ENCODE results near the gene NRM.

NRM gene

GRCh38 chr6:30735668-30736314, 45.0 kb upstream of the NRM start:
- H3K4me3 ChIP-seq (ENCODE audit: insufficient read depth, low read length, poor library complexity, severe bottlenecking) = no peak overlapping the region
- H2AFZ ChIP-seq (ENCODE audit: low read depth, low read length, severe bottlenecking) = no peak overlapping the region
- peaks cover 15% of the 10 kb centered on the region; the same call in 1 of the 2 replicates for H3K36me3 ChIP-seq (ENCODE audit: low read length)
- no peak for TF ChIP-seq EZH2phosphoT487 (conservative IDR thresholded peaks at IDR 0.05; ENCODE audit: low read length)
- TF ChIP-seq, protein P1, sequence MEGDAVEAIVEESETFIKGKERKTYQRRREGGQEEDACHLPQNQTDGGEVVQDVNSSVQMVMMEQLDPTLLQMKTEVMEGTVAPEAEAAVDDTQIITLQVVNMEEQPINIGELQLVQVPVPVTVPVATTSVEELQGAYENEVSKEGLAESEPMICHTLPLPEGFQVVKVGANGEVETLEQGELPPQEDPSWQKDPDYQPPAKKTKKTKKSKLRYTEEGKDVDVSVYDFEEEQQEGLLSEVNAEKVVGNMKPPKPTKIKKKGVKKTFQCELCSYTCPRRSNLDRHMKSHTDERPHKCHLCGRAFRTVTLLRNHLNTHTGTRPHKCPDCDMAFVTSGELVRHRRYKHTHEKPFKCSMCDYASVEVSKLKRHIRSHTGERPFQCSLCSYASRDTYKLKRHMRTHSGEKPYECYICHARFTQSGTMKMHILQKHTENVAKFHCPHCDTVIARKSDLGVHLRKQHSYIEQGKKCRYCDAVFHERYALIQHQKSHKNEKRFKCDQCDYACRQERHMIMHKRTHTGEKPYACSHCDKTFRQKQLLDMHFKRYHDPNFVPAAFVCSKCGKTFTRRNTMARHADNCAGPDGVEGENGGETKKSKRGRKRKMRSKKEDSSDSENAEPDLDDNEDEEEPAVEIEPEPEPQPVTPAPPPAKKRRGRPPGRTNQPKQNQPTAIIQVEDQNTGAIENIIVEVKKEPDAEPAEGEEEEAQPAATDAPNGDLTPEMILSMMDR (IDR thresholded peaks at IDR 0.05; ENCODE audit: insufficient read depth, low read length, poor library complexity, severe bottlenecking) = no peak
- no peaks in the 10 kb centered on the region for H4K20me1 ChIP-seq (ENCODE audit: low read depth, low read length)
- H3K9ac ChIP-seq (ENCODE audit: low read length) = no peak overlapping the region
- H3K4me2 ChIP-seq (ENCODE audit: low read depth, low read length, poor library complexity, severe bottlenecking) = no peak overlapping the region
- no peaks in the 10 kb centered on the region for H3K27me3 ChIP-seq (ENCODE audit: low read length)
- H3K9me2 ChIP-seq (replicated peaks; ENCODE audit: insufficient read depth, low read length) = no peaks in the 10 kb centered on the region
- no peak overlapping the region for H3K27ac ChIP-seq (ENCODE audit: low read depth, low read length)
- H3F3A ChIP-seq (ENCODE audit: insufficient read depth) = 0 out of 2 replicates have a peak, but pooled peaks cover 17% of the 10 kb centered on the region
- H3K79me2 ChIP-seq (ENCODE audit: insufficient read depth, low read length) = no peaks in the 10 kb centered on the region; the same call in 1 of the 2 replicates
- H3K9me3 ChIP-seq (ENCODE audit: insufficient read depth, low read length) = no peaks in the 10 kb centered on the region

- H3K4me2 ChIP-seq (ENCODE audit: low read depth, low read length, poor library complexity, severe bottlenecking) = no peak overlapping the region
- no peaks in the 10 kb centered on the region for H4K20me1 ChIP-seq (ENCODE audit: low read depth, low read length)
- H3F3A ChIP-seq (ENCODE audit: insufficient read depth) = peaks cover 30% of the 10 kb centered on the region
- H3K9ac ChIP-seq (ENCODE audit: low read length) = no peak overlapping the region
- TF ChIP-seq, protein P1 (IDR thresholded peaks at IDR 0.05; ENCODE audit: insufficient read depth, low read length, poor library complexity, severe bottlenecking) = no peak
- no peak for TF ChIP-seq EZH2phosphoT487 (conservative IDR thresholded peaks at IDR 0.05; ENCODE audit: low read length)
- no peaks in the 10 kb centered on the region for H3K9me3 ChIP-seq (ENCODE audit: insufficient read depth, low read length)
- H3K9me2 ChIP-seq (replicated peaks; ENCODE audit: insufficient read depth, low read length) = no peaks in the 10 kb centered on the region
- no peaks in the 10 kb centered on the region for H3K27me3 ChIP-seq (ENCODE audit: low read length)
- no peaks in the 10 kb centered on the region for H3K79me2 ChIP-seq (ENCODE audit: insufficient read depth, low read length)
- H3K36me3 ChIP-seq (ENCODE audit: low read length) = 0 out of 2 replicates have a peak, but pooled peaks cover 5% of the 10 kb centered on the region
- H2AFZ ChIP-seq (ENCODE audit: low read depth, low read length, severe bottlenecking) = no peak overlapping the region
- H3K4me3 ChIP-seq (ENCODE audit: insufficient read depth, low read length, poor library complexity, severe bottlenecking) = no peak overlapping the region
- no peak overlapping the region for H3K27ac ChIP-seq (ENCODE audit: low read depth, low read length)
These were observed 41.6 kb upstream of the NRM start for GRCh38 chr6:30732237-30732943.

DNA sequence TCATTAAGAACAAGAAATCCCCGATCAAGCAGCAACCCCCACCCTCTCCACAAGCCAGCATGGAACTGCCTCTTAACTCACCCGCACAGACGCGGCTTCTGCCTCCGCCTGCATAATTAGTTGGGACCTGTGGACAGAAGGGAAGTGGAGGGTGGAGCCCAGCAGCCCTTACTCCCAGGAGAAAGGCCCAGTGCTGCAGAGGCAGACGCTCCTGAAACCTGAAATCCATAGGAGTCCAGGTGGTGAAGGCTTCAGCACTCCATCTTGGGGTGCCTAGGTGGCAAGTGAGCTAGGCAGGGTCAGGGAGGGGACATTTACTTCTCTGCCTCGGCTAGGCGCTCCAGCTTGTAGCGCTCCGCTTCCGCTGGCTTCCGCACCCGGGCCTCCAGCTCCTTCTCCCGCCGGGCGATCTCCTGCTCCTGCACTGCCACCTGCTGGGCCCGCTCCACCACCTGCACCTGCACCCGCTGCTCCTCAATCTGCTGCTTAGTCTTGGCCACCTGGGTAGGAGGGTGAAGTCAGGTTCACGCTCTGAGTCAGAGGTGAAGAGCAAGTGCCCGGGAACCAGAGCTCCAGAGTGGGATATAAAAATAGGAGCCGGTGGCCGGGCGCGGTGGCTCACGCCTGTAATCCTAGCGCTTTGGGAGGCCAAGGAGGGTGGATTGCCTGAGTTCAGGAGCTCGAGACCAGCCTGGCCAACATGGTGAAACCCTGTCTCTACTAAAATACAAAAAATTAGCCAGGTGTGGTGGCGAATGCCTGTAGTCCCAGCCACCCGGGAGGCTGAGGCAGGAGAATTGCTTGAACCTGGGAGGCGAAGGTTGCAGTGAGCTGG, 40.0 kb upstream of the NRM start:
- H4K20me1 ChIP-seq (ENCODE audit: low read depth, low read length) = no peaks in the 10 kb centered on the region
- peaks cover 44% of the 10 kb centered on the region for H3F3A ChIP-seq (ENCODE audit: insufficient read depth)
- H3K27ac ChIP-seq (ENCODE audit: low read depth, low read length) = peak overlapping the region; percentile 33
- peak overlapping the region; percentile 36 for H2AFZ ChIP-seq (ENCODE audit: low read depth, low read length, severe bottlenecking)
- H3K4me3 ChIP-seq (ENCODE audit: insufficient read depth, low read length, poor library complexity, severe bottlenecking) = peak overlapping the region; percentile 15
- H3K4me2 ChIP-seq (ENCODE audit: low read depth, low read length, poor library complexity, severe bottlenecking) = peak overlapping the region; percentile 55
- no peaks in the 10 kb centered on the region for H3K9me3 ChIP-seq (ENCODE audit: insufficient read depth, low read length)
- H3K36me3 ChIP-seq (ENCODE audit: low read length) = 0 out of 2 replicates have a peak, but pooled peaks cover 5% of the 10 kb centered on the region
- TF ChIP-seq, protein P1 (IDR thresholded peaks at IDR 0.05; ENCODE audit: insufficient read depth, low read length, poor library complexity, severe bottlenecking) = peak; percentile 99
- no peak for TF ChIP-seq EZH2phosphoT487 (conservative IDR thresholded peaks at IDR 0.05; ENCODE audit: low read length)
- H3K9me2 ChIP-seq (replicated peaks; ENCODE audit: insufficient read depth, low read length) = no peaks in the 10 kb centered on the region
- no peaks in the 10 kb centered on the region for H3K79me2 ChIP-seq (ENCODE audit: insufficient read depth, low read length)
- H3K9ac ChIP-seq (ENCODE audit: low read length) = peak overlapping the region; percentile 52
- H3K27me3 ChIP-seq (ENCODE audit: low read length) = no peaks in the 10 kb centered on the region

Data from SU-DHL-6 (cell line).